ENCODE measurements around the gene STAB2. TPM values are rescaled to one million over a fixed set of nuclear protein-coding genes. Genes with fewer than 3 reads are reported as not detected.

STAB2 gene
- total RNA-seq, 1 experiment from 2014 or later: not detected

- no TSS peak for BruUV-seq (replicated peaks)
- H3K36me3 ChIP-seq (ENCODE audit: control insufficient read depth in 1 of 2, insufficient read depth in 2 of 2, low read length in 2 of 2): peaks cover 6 to 12% of the 10 kb centered on the region in 2 experiments; a peak in 3 of 4 replicates
- H3K79me2 ChIP-seq (ENCODE audit: insufficient read depth, low read length): no peaks in the 10 kb centered on the region
- H4K20me1 ChIP-seq (ENCODE audit: insufficient read depth): no peaks in the 10 kb centered on the region
- ATAC-seq (no peak), DNase-seq (ENCODE audit: low read depth, low spot score) (no peak)
- no peak overlapping the region for H3K4me2 ChIP-seq (ENCODE audit: low read length)
- H3K27ac ChIP-seq (ENCODE audit: low read depth, low read length): no peak overlapping the region
- TF ChIP-seq CEBPB (IDR thresholded peaks at IDR 0.05; ENCODE audit: low read depth) (no peak), CBX3 (IDR thresholded peaks at IDR 0.05; ENCODE audit: low read depth) (no peak), EZH2phosphoT487 (IDR thresholded peaks at IDR 0.05; ENCODE audit: borderline replicate concordance) (no peak), SP1 (IDR thresholded peaks at IDR 0.05; ENCODE audit: low read depth) (no peak)
- TF ChIP-seq, protein P1, sequence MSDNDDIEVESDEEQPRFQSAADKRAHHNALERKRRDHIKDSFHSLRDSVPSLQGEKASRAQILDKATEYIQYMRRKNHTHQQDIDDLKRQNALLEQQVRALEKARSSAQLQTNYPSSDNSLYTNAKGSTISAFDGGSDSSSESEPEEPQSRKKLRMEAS (IDR thresholded peaks at IDR 0.05): no peak
- H3K9me2 ChIP-seq (ENCODE audit: insufficient read depth): no peaks in the 10 kb centered on the region
- intact Hi-C loops (cut with micrococcal nuclease): loop anchor here (5.0 to 10.0 kb wide), 2 partner anchors 172 to 335 kb away; no protein-coding TSS in a partner anchor
- peaks cover 6 to 8% of the 10 kb centered on the region in 2 experiments; a peak in 2 of 4 replicates for H3K4me1 ChIP-seq (ENCODE audit: control insufficient read depth in 1 of 2, insufficient read depth in 2 of 2, low read length in 2 of 2)
- ChIA-PET CTCF (no interaction called here), POLR2A (no interaction called here), RAD21 (ENCODE audit: low non-redundant PET in 1 of 2, low total read pairs in 2 of 2, uncharacterized antibody in 2 of 2, unreplicated experiment in 2 of 2) (no interaction called here)
- H3K9me3 ChIP-seq (ENCODE audit: control insufficient read depth in 1 of 2, insufficient read depth in 1 of 2, low read depth in 1 of 2, low read length in 2 of 2): no peaks in the 10 kb centered on the region
- H2AFZ ChIP-seq (ENCODE audit: low read depth, low read length, poor library complexity, severe bottlenecking): no peak overlapping the region
- no peak overlapping the region for H3K9ac ChIP-seq (ENCODE audit: low read length)
- no peak overlapping the region for H3K4me3 ChIP-seq (replicated peaks in 1 of 2; ENCODE audit: low read depth in 1 of 2, low read length in 2 of 2)
- H3K27me3 ChIP-seq (ENCODE audit: insufficient read depth, low read length): no peaks in the 10 kb centered on the region
Measured at GRCh38 chr12:103772367-103773108, 185.5 kb downstream of the STAB2 start.

GRCh38 chr12:103773109-103773910, 186.2 kb downstream of the STAB2 start:
- ATAC-seq (no peak), DNase-seq (ENCODE audit: low read depth, low spot score) (no peak)
- Histone ChIP-seq H3K27ac (ENCODE audit: low read depth, low read length) (no peak overlapping the region), H3K79me2 (ENCODE audit: insufficient read depth, low read length) (no peaks in the 10 kb centered on the region), H3K4me1 (ENCODE audit: control insufficient read depth in 1 of 2, insufficient read depth in 2 of 2, low read length in 2 of 2) (peaks cover 6 to 8% of the 10 kb centered on the region in 2 experiments; a peak in 2 of 4 replicates), H3K27me3 (ENCODE audit: insufficient read depth, low read length) (no peaks in the 10 kb centered on the region), H3K9me2 (ENCODE audit: insufficient read depth) (no peaks in the 10 kb centered on the region), H3K9ac (ENCODE audit: low read length) (no peak overlapping the region), H3K9me3 (ENCODE audit: control insufficient read depth in 1 of 2, insufficient read depth in 1 of 2, low read depth in 1 of 2, low read length in 2 of 2) (no peaks in the 10 kb centered on the region), H3K4me2 (ENCODE audit: low read length) (no peak overlapping the region), H3K36me3 (ENCODE audit: control insufficient read depth in 1 of 2, insufficient read depth in 2 of 2, low read length in 2 of 2) (peaks cover 6 to 16% of the 10 kb centered on the region in 2 experiments; a peak in 3 of 4 replicates), H4K20me1 (ENCODE audit: insufficient read depth) (no peaks in the 10 kb centered on the region), H3K4me3 (replicated peaks in 1 of 2; ENCODE audit: low read depth in 1 of 2, low read length in 2 of 2) (no peak overlapping the region), H2AFZ (ENCODE audit: low read depth, low read length, poor library complexity, severe bottlenecking) (no peak overlapping the region)
- no TSS peak for BruUV-seq (replicated peaks)
- ChIA-PET CTCF (no interaction called here), POLR2A (no interaction called here), RAD21 (ENCODE audit: low non-redundant PET in 1 of 2, low total read pairs in 2 of 2, uncharacterized antibody in 2 of 2, unreplicated experiment in 2 of 2) (no interaction called here)
- intact Hi-C loops (cut with micrococcal nuclease): loop anchor here (5.0 to 10.0 kb wide), 2 partner anchors 171 to 334 kb away; no protein-coding TSS in a partner anchor
- no peak for TF ChIP-seq POLR2A (IDR thresholded peaks at IDR 0.05; ENCODE audit: borderline replicate concordance, extremely low read depth, insufficient read depth, insufficient read length)
- no peak for TF ChIP-seq REST (IDR thresholded peaks at IDR 0.05; ENCODE audit: low read depth)
- TF ChIP-seq SIN3A (IDR thresholded peaks at IDR 0.05; ENCODE audit: low read depth): no peak
- no peak for TF ChIP-seq EZH2 (IDR thresholded peaks at IDR 0.05)
- TF ChIP-seq POLR2AphosphoS5 (IDR thresholded peaks at IDR 0.05; ENCODE audit: low read depth, low read length): no peak
- no peak for TF ChIP-seq EZH2phosphoT487 (IDR thresholded peaks at IDR 0.05; ENCODE audit: borderline replicate concordance)
- no peak for TF ChIP-seq SP1 (IDR thresholded peaks at IDR 0.05; ENCODE audit: low read depth)
- TF ChIP-seq YY1 (IDR thresholded peaks at IDR 0.05; ENCODE audit: extremely low read depth, insufficient replicate concordance, low read depth, low read length): no peak
- no peak for TF ChIP-seq ZFX (IDR thresholded peaks at IDR 0.05)
- no peak for TF ChIP-seq CEBPB (IDR thresholded peaks at IDR 0.05; ENCODE audit: low read depth)
- TF ChIP-seq JUND (IDR thresholded peaks at IDR 0.05): no peak
- TF ChIP-seq, protein P1 (IDR thresholded peaks at IDR 0.05): no peak
- no peak for TF ChIP-seq EGR1 (IDR thresholded peaks at IDR 0.05; ENCODE audit: low read depth)
- TF ChIP-seq ELF1 (IDR thresholded peaks at IDR 0.05; ENCODE audit: borderline replicate concordance, low read depth): no peak
